Astrocyte (in vitro differentiated cells and primary cell): ENCODE results near the gene MREG. TPM values are rescaled to one million over a fixed set of nuclear protein-coding genes. Genes with fewer than 3 reads are reported as not detected.

Experiments
- DNase-seq: peaks from one replicate; pipeline ENCODE4 v3.0.0-alpha.2; 2010; ENCODE audit warnings: low read depth
- FAIRE-seq: peaks from 2 replicates; lab custom pipeline; 2011; peaks lifted over from hg19 to GRCh38; lab: Jason Lieb, UNC
- H2AFZ ChIP-seq: 2 replicates; pipeline ENCODE4 v1.6.0; 2012; ENCODE audit warnings: low read depth, low read length, inconsistent platforms
- H3K27ac ChIP-seq: 2 replicates; pipeline ENCODE4 v1.5.1; 2011; ENCODE audit warnings: low read depth, low read length, inconsistent platforms
- H3K27me3 ChIP-seq: 2 replicates; pipeline ENCODE4 v1.6.0; 2011; ENCODE audit warnings: low read length, inconsistent platforms; ENCODE audit not compliant: insufficient read depth
- H3K36me3 ChIP-seq: 2 replicates; pipeline ENCODE4 v1.5.1; 2011; ENCODE audit warnings: low read length, inconsistent platforms; ENCODE audit not compliant: insufficient read depth
- H3K4me1 ChIP-seq: 2 replicates; pipeline ENCODE4 v1.5.1; 2011; ENCODE audit warnings: low read length, inconsistent platforms; ENCODE audit not compliant: insufficient read depth
- H3K4me2 ChIP-seq: 2 replicates; pipeline ENCODE4 v1.6.0; 2012; ENCODE audit warnings: low read length, inconsistent platforms
- H3K4me3 ChIP-seq: 2 replicates; pipeline ENCODE4 v1.5.1; 2011; ENCODE audit warnings: low read depth, mild to moderate bottlenecking, low read length, inconsistent platforms; ENCODE audit not compliant: insufficient read depth
- H3K79me2 ChIP-seq: 2 replicates; pipeline ENCODE4 v1.6.0; 2012; ENCODE audit warnings: mild to moderate bottlenecking, low read length, inconsistent platforms; ENCODE audit not compliant: insufficient read depth
- H3K9ac ChIP-seq: 2 replicates; pipeline ENCODE4 v1.6.0; 2012; ENCODE audit warnings: mild to moderate bottlenecking, low read length, inconsistent platforms
- H3K9me3 ChIP-seq: 2 replicates; pipeline ENCODE4 v1.5.1; 2012; ENCODE audit warnings: low read depth, mild to moderate bottlenecking, low read length, inconsistent platforms; ENCODE audit not compliant: insufficient read depth
- H4K20me1 ChIP-seq: 2 replicates; pipeline ENCODE4 v1.6.0; 2012; ENCODE audit warnings: low read length, inconsistent platforms; ENCODE audit not compliant: insufficient read depth
- H3K27ac Mint-ChIP-seq: one replicate; pipeline ENCODE4 v1.8.0; 2021; ENCODE audit warnings: mild to moderate bottlenecking, mixed read lengths; ENCODE audit not compliant: unreplicated experiment
- H3K27me3 Mint-ChIP-seq: one replicate; pipeline ENCODE4 v1.8.0; 2021; ENCODE audit warnings: low read depth, mixed read lengths; ENCODE audit not compliant: unreplicated experiment
- H3K36me3 Mint-ChIP-seq: one replicate; pipeline ENCODE4 v1.8.0; 2021; ENCODE audit warnings: low read depth, mixed read lengths; ENCODE audit not compliant: unreplicated experiment
- H3K4me1 Mint-ChIP-seq: one replicate; pipeline ENCODE4 v1.8.0; 2021; ENCODE audit warnings: low read depth, mixed read lengths; ENCODE audit not compliant: unreplicated experiment
- H3K4me3 Mint-ChIP-seq: one replicate; pipeline ENCODE4 v1.8.0; 2021; ENCODE audit warnings: mild to moderate bottlenecking, moderate library complexity, mixed read lengths; ENCODE audit not compliant: unreplicated experiment
- H3K9me3 Mint-ChIP-seq: one replicate; pipeline ENCODE4 v1.8.0; 2021; ENCODE audit warnings: mild to moderate bottlenecking, mixed read lengths; ENCODE audit not compliant: unreplicated experiment
- CTCF ChIP-seq: IDR thresholded peaks from 2 replicates; pipeline ENCODE4 v1.5.1; 2011; ENCODE audit warnings: low read depth, mild to moderate bottlenecking, inconsistent platforms, low read length, moderate library complexity; ENCODE audit not compliant: insufficient read depth
- EZH2 ChIP-seq: IDR thresholded peaks from 2 replicates; pipeline ENCODE4 v1.6.1; 2012; ENCODE audit warnings: mild to moderate bottlenecking, low read length, inconsistent platforms; ENCODE audit not compliant: insufficient read depth
- total RNA-seq: library from RNA; stranded (reverse); gene quantifications from 2 replicates; pipeline ENCODE4 v1.2.1, GENCODE V29; 2021

MREG gene
- total RNA-seq, 1 donor from 2014 or later = 7.8 TPM

- Histone ChIP-seq H3K4me1 (peaks cover 6% of the 10 kb centered on the region), H3K27me3 (no peaks in the 10 kb centered on the region), H3K9ac (no peak overlapping the region), H3K4me3 (no peak overlapping the region), H3K36me3 (no peaks in the 10 kb centered on the region), H2AFZ (no peak overlapping the region), H3K79me2 (no peaks in the 10 kb centered on the region), H3K27ac (no peak overlapping the region), H4K20me1 (peaks cover 4% of the 10 kb centered on the region), H3K4me2 (no peak overlapping the region), H3K9me3 (no peaks in the 10 kb centered on the region)
- Mint-ChIP-seq H3K36me3 (no peaks in the 10 kb centered on the region), H3K9me3 (no peaks in the 10 kb centered on the region), H3K27ac (no peak overlapping the region), H3K27me3 (no peaks in the 10 kb centered on the region), H3K4me3 (no peak overlapping the region), H3K4me1 (peaks cover 21% of the 10 kb centered on the region)
- no peak for DNase-seq
- TF ChIP-seq EZH2 = no peak
- no peak for TF ChIP-seq CTCF
- FAIRE-seq = no peak
Measured at GRCh38 chr2:216001216-216002100, 11.9 kb downstream of the MREG start.

GRCh38 chr2:215998636-215999035, 14.7 kb downstream of the MREG start:
- Histone ChIP-seq H3K79me2 (no peaks in the 10 kb centered on the region), H3K27me3 (no peaks in the 10 kb centered on the region), H3K9ac (no peak overlapping the region), H3K36me3 (no peaks in the 10 kb centered on the region), H3K4me1 (no peaks in the 10 kb centered on the region), H3K27ac (no peak overlapping the region), H4K20me1 (peaks cover 4% of the 10 kb centered on the region), H3K4me3 (no peak overlapping the region), H3K9me3 (no peaks in the 10 kb centered on the region), H3K4me2 (no peak overlapping the region), H2AFZ (no peak overlapping the region)
- peaks cover 4% of the 10 kb centered on the region for H3K36me3 Mint-ChIP-seq
- peaks cover 2% of the 10 kb centered on the region for H3K9me3 Mint-ChIP-seq
- no peak overlapping the region for H3K27ac Mint-ChIP-seq
- peaks cover 8% of the 10 kb centered on the region for H3K4me1 Mint-ChIP-seq
- FAIRE-seq (no peak), DNase-seq (no peak)
- H3K4me3 Mint-ChIP-seq = no peak overlapping the region
- no peaks in the 10 kb centered on the region for H3K27me3 Mint-ChIP-seq
- TF ChIP-seq CTCF = no peak
- no peak for TF ChIP-seq EZH2

GRCh38 chr2:215997219-215997618, 16.1 kb downstream of the MREG start:
- H3K4me2 ChIP-seq = no peak overlapping the region
- Mint-ChIP-seq H3K27ac (no peak overlapping the region), H3K27me3 (no peaks in the 10 kb centered on the region), H3K4me1 (peaks cover 3% of the 10 kb centered on the region), H3K36me3 (peaks cover 12% of the 10 kb centered on the region), H3K9me3 (peaks cover 6% of the 10 kb centered on the region), H3K4me3 (no peak overlapping the region)
- no peak overlapping the region for H3K9ac ChIP-seq
- H3K79me2 ChIP-seq = no peaks in the 10 kb centered on the region
- H3K27me3 ChIP-seq = no peaks in the 10 kb centered on the region
- H3K4me1 ChIP-seq = no peaks in the 10 kb centered on the region
- no peak overlapping the region for H3K27ac ChIP-seq
- no peak for DNase-seq
- no peak overlapping the region for H2AFZ ChIP-seq
- no peaks in the 10 kb centered on the region for H3K36me3 ChIP-seq
- no peak for TF ChIP-seq EZH2
- TF ChIP-seq CTCF = no peak
- H4K20me1 ChIP-seq = no peaks in the 10 kb centered on the region
- H3K4me3 ChIP-seq = no peak overlapping the region
- H3K9me3 ChIP-seq = no peaks in the 10 kb centered on the region
- no peak for FAIRE-seq
